Measurements from ENCODE around the gene CSNK1A1.
A peak's percentile ranks its signal among the peaks of the same experiment; 100 is the strongest.
"Not testable (repeated sequence)": the region's sequence is repeated elsewhere in the genome, so short reads cannot be mapped to it uniquely, and the experiment has no call there.

The CSNK1A1 gene

GRCh38 chr5:149575131-149575530, 23.9 kb upstream of the CSNK1A1 start:
- H3K4me3 ChIP-seq (replicated peaks in 1 of 2; ENCODE audit: low read depth in 2 of 2, low read length in 2 of 2), result no peak overlapping the region
- TF ChIP-seq CTCF (IDR thresholded peaks at IDR 0.05; ENCODE audit: low read depth, low read length), result no peak
- no peak for DNase-seq (ENCODE audit: low read depth in 2 of 2)

- no peak for TF ChIP-seq CTCF (IDR thresholded peaks at IDR 0.05; ENCODE audit: low read depth, low read length)
- no peak for DNase-seq (ENCODE audit: low read depth in 2 of 2)
- no peak overlapping the region for H3K4me3 ChIP-seq (replicated peaks in 1 of 2; ENCODE audit: low read depth in 2 of 2, low read length in 2 of 2)
These were observed 21.5 kb upstream of the CSNK1A1 start for GRCh38 chr5:149572576-149573231.

- no peak overlapping the region for H3K4me3 ChIP-seq (replicated peaks in 1 of 2; ENCODE audit: low read depth in 2 of 2, low read length in 2 of 2)
- no peak for DNase-seq (ENCODE audit: low read depth in 2 of 2)
- no peak for TF ChIP-seq CTCF (IDR thresholded peaks at IDR 0.05; ENCODE audit: low read depth, low read length)
These were observed 20.9 kb upstream of the CSNK1A1 start for GRCh38 chr5:149572170-149572569.

GRCh38 chr5:149567226-149567625, 16.0 kb upstream of the CSNK1A1 start:
- DNase-seq (ENCODE audit: low read depth in 2 of 2), result no peak
- no peak overlapping the region for H3K4me3 ChIP-seq (replicated peaks in 1 of 2; ENCODE audit: low read depth in 2 of 2, low read length in 2 of 2)
- no peak for TF ChIP-seq CTCF (IDR thresholded peaks at IDR 0.05; ENCODE audit: low read depth, low read length)

- H3K4me3 ChIP-seq (replicated peaks in 1 of 2; ENCODE audit: low read depth in 2 of 2, low read length in 2 of 2), result not testable (repeated sequence)
- DNase-seq (ENCODE audit: low read depth in 2 of 2), result peak; percentile 92
- peak; percentile 37 for TF ChIP-seq CTCF (IDR thresholded peaks at IDR 0.05; ENCODE audit: low read depth, low read length)
These were observed 13.4 kb upstream of the CSNK1A1 start for GRCh38 chr5:149564542-149565140.

- no peak overlapping the region for H3K4me3 ChIP-seq (replicated peaks in 1 of 2; ENCODE audit: low read depth in 2 of 2, low read length in 2 of 2)
- no peak for TF ChIP-seq CTCF (IDR thresholded peaks at IDR 0.05; ENCODE audit: low read depth, low read length)
- DNase-seq (ENCODE audit: low read depth in 2 of 2), result peak; percentile 46 to 65
These were observed 12.2 kb upstream of the CSNK1A1 start for GRCh38 chr5:149563466-149563865.
